Measurements from ENCODE around the gene FREY1.

DNA sequence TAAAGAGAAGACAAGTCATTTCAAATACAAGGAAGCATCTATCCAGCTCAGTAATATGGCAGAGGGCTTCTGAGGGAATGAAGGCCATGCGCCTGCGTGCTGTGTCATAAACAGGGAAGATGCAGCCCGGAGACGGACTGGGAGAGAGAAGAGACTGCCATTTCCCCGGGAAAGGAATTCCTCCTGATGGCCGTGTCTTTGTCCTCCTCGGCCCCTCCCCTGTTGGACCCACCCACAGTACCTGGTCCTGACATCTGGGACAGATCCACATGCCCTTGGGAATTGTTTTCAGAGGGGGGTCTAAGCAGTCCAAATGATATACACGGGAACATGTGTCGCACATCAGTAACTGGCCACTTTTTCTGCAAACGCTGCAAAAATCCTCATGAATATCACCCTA lies 30.8 kb upstream of the FREY1 start:
- TF ChIP-seq RAD21 (IDR thresholded peaks at IDR 0.05; ENCODE audit: low read length): no peak
- TF ChIP-seq POLR2A (IDR thresholded peaks at IDR 0.05; ENCODE audit: low read depth, low read length): no peak
- no peak for TF ChIP-seq CTCF (conservative IDR thresholded peaks at IDR 0.05; ENCODE audit: low read depth, low read length)
- no peak for TF ChIP-seq FOS (IDR thresholded peaks at IDR 0.05; ENCODE audit: low read depth, low read length)
- TF ChIP-seq MAFK (IDR thresholded peaks at IDR 0.05; ENCODE audit: low read depth, low read length): no peak
- TF ChIP-seq SMC3 (IDR thresholded peaks at IDR 0.05; ENCODE audit: low read depth, low read length): no peak
- no peak for TF ChIP-seq CEBPB (IDR thresholded peaks at IDR 0.05; ENCODE audit: low read depth, low read length)
- no peak for TF ChIP-seq ELK1 (IDR thresholded peaks at IDR 0.05; ENCODE audit: borderline replicate concordance, low read depth, low read length)
- no peak for TF ChIP-seq RCOR1 (IDR thresholded peaks at IDR 0.05; ENCODE audit: insufficient replicate concordance, low read length)
- TF ChIP-seq CHD1 (IDR thresholded peaks at IDR 0.05; ENCODE audit: low read depth, low read length): no peak
- no peak for TF ChIP-seq USF2 (IDR thresholded peaks at IDR 0.05; ENCODE audit: low read depth, low read length)
